Endothelial cell of umbilical vein (primary cell): ENCODE results near the gene CLCN6.

Experiments used
- CTCF ChIP-seq, 2 donors: IDR thresholded peaks; 1 replicate in 1 of 2; 2 replicates in 1 of 2; pipeline ENCODE4 v1.5.1; 2011; ENCODE audit warnings: low read length in 2 of 2, mild to moderate bottlenecking in 2 of 2, moderate library complexity in 2 of 2, control low read depth in 1 of 2, inconsistent platforms in 1 of 2, low read depth in 1 of 2; ENCODE audit not compliant: insufficient read depth in 1 of 2; ENCODE audit errors: extremely low read depth in 1 of 2
- EZH2 ChIP-seq: IDR thresholded peaks from 2 replicates; pipeline ENCODE4 v1.6.1; 2012; ENCODE audit warnings: borderline replicate concordance, low read depth, mild to moderate bottlenecking, moderate library complexity, low read length, inconsistent platforms; ENCODE audit not compliant: severe bottlenecking
- FOS ChIP-seq: IDR thresholded peaks from 2 replicates; pipeline ENCODE4 v1.6.1; 2011; ENCODE audit warnings: mild to moderate bottlenecking, low read length, moderate library complexity, borderline replicate concordance; ENCODE audit not compliant: insufficient read depth
- MAX ChIP-seq: IDR thresholded peaks from 2 replicates; pipeline ENCODE4 v1.6.1; 2011; ENCODE audit not compliant: insufficient read depth, insufficient read length
- MYC ChIP-seq: IDR thresholded peaks from one replicate; pipeline ENCODE4 v1.6.1; 2011; ENCODE audit warnings: mild to moderate bottlenecking, low read depth, low read length
- POLR2A ChIP-seq: IDR thresholded peaks from 2 replicates; pipeline ENCODE4 v1.6.1; 2012; ENCODE audit warnings: low read depth, mild to moderate bottlenecking, control low read depth, low read length
- POLR2AphosphoS5 ChIP-seq: IDR thresholded peaks from 2 replicates; pipeline ENCODE4 v1.6.1; 2012; ENCODE audit warnings: low read depth, mild to moderate bottlenecking, control low read depth, low read length, moderate library complexity; ENCODE audit not compliant: insufficient read depth

DNA sequence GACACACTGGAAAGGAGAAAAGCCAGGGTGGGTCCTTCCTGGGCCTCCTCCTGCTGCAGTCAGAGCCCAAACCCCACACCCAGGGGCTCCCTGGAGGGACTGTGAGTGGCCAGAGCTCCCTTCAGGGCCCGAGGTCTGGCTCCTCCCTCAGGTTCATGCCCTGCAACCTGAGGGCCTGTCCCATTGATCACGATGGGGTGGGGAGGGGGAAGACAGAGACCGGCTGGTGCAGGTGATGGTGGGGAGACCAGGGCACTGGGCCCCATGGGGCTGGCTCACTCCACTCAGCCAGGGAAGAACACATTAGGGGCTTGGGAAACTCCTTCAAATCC is 82.9 kb downstream of the CLCN6 start:
- TF ChIP-seq POLR2A (no peak), CTCF (IDR thresholded peaks at IDR 0.05; ENCODE audit: extremely low read depth in 1 of 2, insufficient read depth in 1 of 2, low read depth in 1 of 2, low read length in 2 of 2) (no peak), EZH2 (no peak), POLR2AphosphoS5 (no peak), MAX (no peak), FOS (no peak), MYC (no peak)
